ENCODE measurements around the gene APEH. TPM values are rescaled to one million over a fixed set of nuclear protein-coding genes. Genes with fewer than 3 reads are reported as not detected.

The APEH gene
- total RNA-seq, 1 experiment from 2014 or later, result 215 TPM

- H2BK12ac ChIP-seq (ENCODE audit: insufficient read length, low read depth, low read length), result no peak overlapping the region
- no peak overlapping the region for H3K14ac ChIP-seq (ENCODE audit: insufficient read depth, low read length)
- H3K56ac ChIP-seq (ENCODE audit: insufficient read length, low read depth, low read length), result no peak overlapping the region
- H3K79me1 ChIP-seq (ENCODE audit: insufficient read depth, low read depth, low read length, poor library complexity, severe bottlenecking), result no peaks in the 10 kb centered on the region
- no peak overlapping the region for H2BK5ac ChIP-seq (ENCODE audit: insufficient read length, low read length)
- H2AFZ ChIP-seq (ENCODE audit: low read length), result no peak overlapping the region
- no peak overlapping the region for H3K23ac ChIP-seq (ENCODE audit: insufficient read length, low read depth, low read length)
- H3K4ac ChIP-seq (ENCODE audit: low read depth, low read length), result no peak overlapping the region
- no peak overlapping the region for H2BK20ac ChIP-seq (ENCODE audit: low read depth, low read length, poor library complexity, severe bottlenecking)
- no peak overlapping the region for H4K5ac ChIP-seq (ENCODE audit: insufficient read length, low read depth, low read length)
- H3K23me2 ChIP-seq (ENCODE audit: insufficient read length, low read depth, low read length, poor library complexity, severe bottlenecking), result peaks cover 3% of the 10 kb centered on the region
- Mint-ChIP-seq H3K4me3 (no peak overlapping the region), H3K4me1 (peaks cover 26 to 34% of the 10 kb centered on the region in 2 experiments), H3K27me3 (ENCODE audit: low read depth) (no peaks in the 10 kb centered on the region; the same call in 1 of the 2 replicates), H3K27ac (no peak overlapping the region), H3K9me3 (no peaks in the 10 kb centered on the region), H3K36me3 (ENCODE audit: insufficient read depth in 1 of 3, low read depth in 3 of 3) (no peaks in the 10 kb centered on the region; a peak in 1 of 7 replicates)
- H3K4me1 ChIP-seq (ENCODE audit: insufficient read depth, low read length), result no peaks in the 10 kb centered on the region; the same call in 1 of the 2 replicates
- no peaks in the 10 kb centered on the region for H4K20me1 ChIP-seq (ENCODE audit: control insufficient read depth, insufficient read depth, insufficient read length)
- H3K4me2 ChIP-seq (ENCODE audit: insufficient read depth, insufficient read length, low read length), result no peak overlapping the region
- H2AK5ac ChIP-seq (ENCODE audit: insufficient read length, low read length), result no peak overlapping the region
- no peak overlapping the region for H3K9ac ChIP-seq (ENCODE audit: extremely low read depth, insufficient read length, low read length)
- no CpG with 5 or more reads among the region's 3 CpGs for whole genome bisulfite sequencing (ENCODE audit: extremely low coverage, insufficient read length, low lambda C conversion rate)
- no peak overlapping the region for H2BK120ac ChIP-seq (ENCODE audit: low read depth, low read length, poor library complexity, severe bottlenecking)
- no peak overlapping the region for H2BK15ac ChIP-seq (ENCODE audit: low read depth, low read length)
- H3K18ac ChIP-seq (ENCODE audit: insufficient read length, low read depth, low read length), result no peak overlapping the region
- no peaks in the 10 kb centered on the region for H3K27me3 ChIP-seq (ENCODE audit: insufficient read depth, low read length)
- DNase-seq, result no peak
- no peak overlapping the region for H3T11ph ChIP-seq (ENCODE audit: low read length)
- H3K27ac ChIP-seq (ENCODE audit: insufficient read length, low read depth, low read length), result no peak overlapping the region
- no peaks in the 10 kb centered on the region for H3K79me2 ChIP-seq (ENCODE audit: insufficient read depth, low read length)
- no peak overlapping the region for H4K91ac ChIP-seq (ENCODE audit: insufficient read length, low read depth, low read length)
- no peak for TF ChIP-seq CTCF (conservative IDR thresholded peaks at IDR 0.05)
- H4K8ac ChIP-seq (replicated peaks; ENCODE audit: insufficient read length, low read depth, low read length), result no peak overlapping the region
- H3K9me3 ChIP-seq (ENCODE audit: control insufficient read depth, low read depth, low read length), result no peaks in the 10 kb centered on the region
Observed at GRCh38 chr3:49669352-49669751, 4.8 kb upstream of the APEH start.
